ENCODE data around the gene INF2. TPM values are rescaled to one million over a fixed set of nuclear protein-coding genes. Genes with fewer than 3 reads are reported as not detected.

INF2 gene
- total RNA-seq, 1 experiment from 2014 or later = 70.9 TPM

DNA sequence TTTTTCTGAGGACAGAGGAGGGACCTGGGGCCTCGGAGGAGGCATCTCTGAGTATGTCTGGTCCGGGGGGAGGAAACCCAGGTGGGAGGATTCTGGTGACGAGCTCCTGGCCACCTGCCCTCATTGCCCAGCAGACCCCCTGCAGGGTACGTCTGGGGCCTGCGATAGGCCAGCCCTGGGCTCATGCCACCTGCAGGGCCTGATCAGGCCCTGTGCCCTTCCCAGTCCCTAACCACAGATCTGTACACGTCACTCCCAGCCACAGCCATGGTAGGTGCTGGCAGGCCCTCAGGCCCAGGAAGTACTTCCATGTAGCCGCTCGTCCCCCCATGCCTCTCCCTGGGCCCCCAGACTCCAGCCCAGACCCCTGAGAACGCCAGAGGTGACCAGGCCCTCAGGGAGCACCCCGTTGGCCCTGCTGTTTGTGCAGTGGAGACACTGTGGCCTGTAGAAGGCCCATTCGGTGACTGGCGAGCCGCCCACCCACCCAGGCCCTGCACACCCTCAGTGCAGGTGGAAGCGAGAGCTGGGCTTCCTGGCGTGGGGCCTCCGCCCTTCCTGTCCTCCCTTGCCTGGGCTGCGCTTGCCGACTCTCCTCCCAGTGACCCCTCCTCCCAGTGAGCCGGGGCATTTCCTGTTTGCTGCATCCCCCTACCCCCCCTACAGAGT is 5.7 kb downstream of the INF2 start:
- H3K36me3 ChIP-seq (ENCODE audit: insufficient read depth, low read length, poor library complexity, severe bottlenecking) = peaks cover 9% of the 10 kb centered on the region
- BruUV-seq (replicated peaks) = no TSS peak
- peak overlapping the region; percentile 67 for H3K27ac ChIP-seq (ENCODE audit: low read depth, low read length, poor library complexity, severe bottlenecking)
- POLR2A ChIA-PET (ENCODE audit: low non-redundant PET) = no interaction called here
- H3K9me3 ChIP-seq (ENCODE audit: low read depth, low read length, poor library complexity, severe bottlenecking) = no peaks in the 10 kb centered on the region
- H3K27me3 ChIP-seq (replicated peaks; ENCODE audit: insufficient read depth, low read depth, low read length, poor library complexity) = no peaks in the 10 kb centered on the region
- CTCF ChIA-PET = no interaction called here
- H3K4me3 ChIP-seq (ENCODE audit: low read depth, low read length, poor library complexity, severe bottlenecking) = no peak overlapping the region
- TF ChIP-seq EZH2 (IDR thresholded peaks at IDR 0.05; ENCODE audit: borderline replicate concordance, low read depth, low read length, poor library complexity, severe bottlenecking) = no peak
- TF ChIP-seq, protein P1, sequence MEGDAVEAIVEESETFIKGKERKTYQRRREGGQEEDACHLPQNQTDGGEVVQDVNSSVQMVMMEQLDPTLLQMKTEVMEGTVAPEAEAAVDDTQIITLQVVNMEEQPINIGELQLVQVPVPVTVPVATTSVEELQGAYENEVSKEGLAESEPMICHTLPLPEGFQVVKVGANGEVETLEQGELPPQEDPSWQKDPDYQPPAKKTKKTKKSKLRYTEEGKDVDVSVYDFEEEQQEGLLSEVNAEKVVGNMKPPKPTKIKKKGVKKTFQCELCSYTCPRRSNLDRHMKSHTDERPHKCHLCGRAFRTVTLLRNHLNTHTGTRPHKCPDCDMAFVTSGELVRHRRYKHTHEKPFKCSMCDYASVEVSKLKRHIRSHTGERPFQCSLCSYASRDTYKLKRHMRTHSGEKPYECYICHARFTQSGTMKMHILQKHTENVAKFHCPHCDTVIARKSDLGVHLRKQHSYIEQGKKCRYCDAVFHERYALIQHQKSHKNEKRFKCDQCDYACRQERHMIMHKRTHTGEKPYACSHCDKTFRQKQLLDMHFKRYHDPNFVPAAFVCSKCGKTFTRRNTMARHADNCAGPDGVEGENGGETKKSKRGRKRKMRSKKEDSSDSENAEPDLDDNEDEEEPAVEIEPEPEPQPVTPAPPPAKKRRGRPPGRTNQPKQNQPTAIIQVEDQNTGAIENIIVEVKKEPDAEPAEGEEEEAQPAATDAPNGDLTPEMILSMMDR (conservative IDR thresholded peaks at IDR 0.05; ENCODE audit: low read depth, low read length) = no peak
- peak; percentile 41 for DNase-seq (ENCODE audit: low spot score)
- peaks cover 40% of the 10 kb centered on the region for H3K4me1 ChIP-seq (ENCODE audit: insufficient read depth, low read length, poor library complexity, severe bottlenecking)
- intact Hi-C loops (cut with micrococcal nuclease; ENCODE audit: unreplicated experiment) = no loop called here

DNA sequence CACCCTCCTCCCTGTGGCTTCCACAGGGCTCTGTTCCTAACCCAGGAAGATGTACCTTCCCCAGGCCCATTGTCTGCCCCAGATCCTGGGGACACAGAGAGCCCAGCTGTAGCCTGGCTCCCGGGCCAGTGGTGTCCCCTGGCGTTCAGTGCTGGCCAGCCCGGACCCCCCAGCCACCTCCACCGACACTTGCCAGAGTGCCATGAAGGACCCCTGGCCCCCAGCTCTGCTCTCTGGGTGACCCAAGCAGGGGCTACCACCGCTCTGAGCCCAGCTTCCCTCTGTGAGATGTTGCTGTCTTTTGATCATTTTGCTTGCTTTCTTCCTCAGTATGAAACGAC is 6.2 kb downstream of the INF2 start:
- no peak overlapping the region for H3K4me3 ChIP-seq (ENCODE audit: low read depth, low read length, poor library complexity, severe bottlenecking)
- CTCF ChIA-PET = no interaction called here
- no peaks in the 10 kb centered on the region for H3K27me3 ChIP-seq (replicated peaks; ENCODE audit: insufficient read depth, low read depth, low read length, poor library complexity)
- peaks cover 9% of the 10 kb centered on the region for H3K36me3 ChIP-seq (ENCODE audit: insufficient read depth, low read length, poor library complexity, severe bottlenecking)
- DNase-seq (ENCODE audit: low spot score) = no peak
- no peak for TF ChIP-seq EZH2 (IDR thresholded peaks at IDR 0.05; ENCODE audit: borderline replicate concordance, low read depth, low read length, poor library complexity, severe bottlenecking)
- TF ChIP-seq, protein P1 (conservative IDR thresholded peaks at IDR 0.05; ENCODE audit: low read depth, low read length) = no peak
- POLR2A ChIA-PET (ENCODE audit: low non-redundant PET) = no interaction called here
- H3K27ac ChIP-seq (ENCODE audit: low read depth, low read length, poor library complexity, severe bottlenecking) = peak overlapping the region; percentile 67
- no peaks in the 10 kb centered on the region for H3K9me3 ChIP-seq (ENCODE audit: low read depth, low read length, poor library complexity, severe bottlenecking)
- intact Hi-C loops (cut with micrococcal nuclease; ENCODE audit: unreplicated experiment) = no loop called here
- BruUV-seq (replicated peaks) = no TSS peak
- peaks cover 35% of the 10 kb centered on the region for H3K4me1 ChIP-seq (ENCODE audit: insufficient read depth, low read length, poor library complexity, severe bottlenecking)

GRCh38 chr14:104696671-104697316 is 7.4 kb downstream of the INF2 start:
- TF ChIP-seq EZH2 (IDR thresholded peaks at IDR 0.05; ENCODE audit: borderline replicate concordance, low read depth, low read length, poor library complexity, severe bottlenecking) = no peak
- TF ChIP-seq, protein P1 (conservative IDR thresholded peaks at IDR 0.05; ENCODE audit: low read depth, low read length) = no peak
- Histone ChIP-seq H3K4me3 (ENCODE audit: low read depth, low read length, poor library complexity, severe bottlenecking) (no peak overlapping the region), H3K27me3 (replicated peaks; ENCODE audit: insufficient read depth, low read depth, low read length, poor library complexity) (no peaks in the 10 kb centered on the region), H3K4me1 (ENCODE audit: insufficient read depth, low read length, poor library complexity, severe bottlenecking) (peaks cover 29% of the 10 kb centered on the region), H3K9me3 (ENCODE audit: low read depth, low read length, poor library complexity, severe bottlenecking) (no peaks in the 10 kb centered on the region), H3K36me3 (ENCODE audit: insufficient read depth, low read length, poor library complexity, severe bottlenecking) (peaks cover 12% of the 10 kb centered on the region), H3K27ac (ENCODE audit: low read depth, low read length, poor library complexity, severe bottlenecking) (peak overlapping the region; percentile 71)
- DNase-seq (ENCODE audit: low spot score) = no peak
- intact Hi-C loops (cut with micrococcal nuclease; ENCODE audit: unreplicated experiment) = no loop called here
- CTCF ChIA-PET = no interaction called here
- POLR2A ChIA-PET (ENCODE audit: low non-redundant PET) = no interaction called here
- no TSS peak for BruUV-seq (replicated peaks)
